Stimulated activated CD8-positive, alpha-beta memory T cell treated with anti-CD3 and anti-CD28 coated beads, Interleukin-7, amount 100 ng/mL, for 48 hours (primary cell): ENCODE results near the gene VWC2L.

Experiments
- DNase-seq, 2 donors: peaks; one replicate each; pipeline ENCODE4 v3.0.0-alpha.2; 2020; ENCODE audit warnings: low read depth in 1 of 2; ENCODE audit errors: extremely low read depth in 1 of 2

VWC2L gene

DNA sequence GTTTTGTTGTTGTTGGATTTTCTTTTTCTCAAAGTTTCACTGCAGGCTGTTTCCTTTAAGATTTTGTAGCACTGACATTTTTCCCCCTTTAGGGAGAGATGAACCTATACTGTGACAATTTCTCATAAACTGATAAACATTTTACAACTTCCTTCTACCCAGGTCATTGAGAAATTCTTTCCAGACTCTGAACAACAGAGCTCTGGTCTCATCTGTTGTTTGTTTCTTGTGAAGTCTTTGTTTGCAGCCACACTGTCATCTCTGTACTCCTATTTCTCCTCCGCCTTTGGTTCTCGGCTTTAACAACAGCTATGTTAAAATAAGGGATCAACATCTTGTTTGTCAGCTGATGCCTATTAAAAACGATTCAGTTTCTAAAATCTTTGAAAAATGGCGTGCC is 167.6 kb downstream of the VWC2L start:
- DNase-seq: no peak

DNA sequence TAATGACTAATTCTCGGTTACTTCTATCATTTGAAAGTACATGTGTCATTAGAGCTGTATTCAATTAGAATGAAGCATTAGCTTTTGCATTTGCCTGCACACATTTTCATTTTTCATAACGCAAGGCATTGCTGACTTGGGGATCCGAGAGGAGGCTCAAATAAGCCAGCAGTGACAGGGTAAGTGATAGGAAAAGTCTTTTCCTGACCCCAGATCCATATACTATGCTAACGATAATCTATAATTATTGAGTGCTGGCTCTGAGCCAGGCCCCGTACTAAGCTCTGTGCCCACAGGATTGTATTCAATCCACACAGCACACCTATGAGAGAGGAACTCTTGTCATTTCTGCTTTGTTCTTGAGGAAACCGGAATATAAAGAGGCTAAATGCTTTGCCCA is 168.2 kb downstream of the VWC2L start:
- DNase-seq: no peak

DNA sequence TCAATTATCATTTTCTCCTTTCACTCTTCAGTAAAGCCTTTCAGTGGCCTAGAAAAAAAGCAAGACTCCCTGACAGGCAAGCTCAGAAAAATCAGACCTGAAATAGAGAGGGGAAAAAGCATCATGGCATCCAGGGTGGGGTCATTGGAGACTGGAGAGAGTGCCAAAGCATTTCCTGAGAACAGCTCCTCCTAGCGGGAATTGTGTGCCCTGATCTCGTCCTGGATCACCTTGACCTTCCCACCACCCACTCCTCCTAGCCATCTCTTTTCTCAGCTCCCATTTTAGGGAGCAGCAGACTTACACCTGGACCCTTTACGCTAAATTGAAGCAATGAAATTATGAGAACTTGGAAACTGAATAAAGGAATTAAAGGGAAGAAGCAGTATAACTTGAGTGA is 176.6 kb downstream of the VWC2L start:
- no peak for DNase-seq

DNA sequence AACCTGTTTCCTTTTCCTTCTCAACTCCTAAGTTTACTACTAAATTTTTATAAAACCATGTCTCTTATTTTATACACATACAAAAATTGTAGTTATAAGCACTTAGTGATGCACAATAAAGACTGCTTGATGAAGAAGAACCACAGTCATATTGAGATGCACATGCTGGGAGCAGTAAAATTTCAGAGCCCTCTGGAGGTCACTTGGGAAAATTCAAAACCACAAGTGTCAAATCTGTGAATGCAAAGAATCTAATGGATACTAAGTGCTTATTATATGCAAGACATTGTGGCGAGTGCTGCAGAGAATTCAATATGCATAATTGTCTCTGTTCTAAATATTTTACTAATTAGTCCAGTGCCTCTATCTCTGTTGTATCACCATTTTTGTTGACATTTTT is 180.5 kb downstream of the VWC2L start:
- no peak for DNase-seq

DNA sequence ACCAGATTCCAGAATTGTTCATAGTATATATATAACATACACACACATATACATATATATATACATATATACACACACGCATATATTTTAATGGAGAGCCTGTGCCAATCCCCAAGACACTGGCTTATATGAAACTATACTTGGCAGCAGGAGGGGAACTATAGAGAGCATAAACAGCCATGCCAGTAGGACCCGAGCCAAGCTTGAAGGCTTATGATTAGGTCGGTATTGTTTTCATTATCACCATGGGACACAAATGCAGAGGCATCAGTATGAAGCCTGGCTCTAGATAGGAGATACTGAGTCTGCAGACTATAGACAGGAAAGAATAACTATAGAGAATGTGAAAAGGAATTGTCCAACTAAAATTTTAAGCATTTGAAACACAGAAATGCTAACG is 181.2 kb downstream of the VWC2L start:
- no peak for DNase-seq

DNA sequence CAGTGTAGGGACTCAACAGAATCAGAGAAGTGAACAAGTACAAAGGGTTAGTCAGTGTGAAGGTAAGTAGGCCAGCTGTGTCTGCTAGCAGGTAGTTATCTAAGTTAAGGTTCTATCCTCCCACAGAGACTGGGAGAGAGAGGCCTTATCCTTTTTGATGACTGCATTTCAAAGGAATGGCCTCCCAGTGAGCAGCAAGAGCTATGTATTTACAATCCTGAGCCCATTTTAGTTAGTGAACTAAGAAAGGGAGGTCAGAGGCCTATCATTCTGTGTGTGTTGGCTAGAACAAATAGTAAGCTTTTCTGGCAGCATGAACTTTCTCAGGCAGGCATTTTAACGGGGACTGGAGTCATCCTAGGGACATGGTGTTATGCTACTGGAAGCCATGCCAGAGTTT is 182.9 kb downstream of the VWC2L start:
- no peak for DNase-seq

DNA sequence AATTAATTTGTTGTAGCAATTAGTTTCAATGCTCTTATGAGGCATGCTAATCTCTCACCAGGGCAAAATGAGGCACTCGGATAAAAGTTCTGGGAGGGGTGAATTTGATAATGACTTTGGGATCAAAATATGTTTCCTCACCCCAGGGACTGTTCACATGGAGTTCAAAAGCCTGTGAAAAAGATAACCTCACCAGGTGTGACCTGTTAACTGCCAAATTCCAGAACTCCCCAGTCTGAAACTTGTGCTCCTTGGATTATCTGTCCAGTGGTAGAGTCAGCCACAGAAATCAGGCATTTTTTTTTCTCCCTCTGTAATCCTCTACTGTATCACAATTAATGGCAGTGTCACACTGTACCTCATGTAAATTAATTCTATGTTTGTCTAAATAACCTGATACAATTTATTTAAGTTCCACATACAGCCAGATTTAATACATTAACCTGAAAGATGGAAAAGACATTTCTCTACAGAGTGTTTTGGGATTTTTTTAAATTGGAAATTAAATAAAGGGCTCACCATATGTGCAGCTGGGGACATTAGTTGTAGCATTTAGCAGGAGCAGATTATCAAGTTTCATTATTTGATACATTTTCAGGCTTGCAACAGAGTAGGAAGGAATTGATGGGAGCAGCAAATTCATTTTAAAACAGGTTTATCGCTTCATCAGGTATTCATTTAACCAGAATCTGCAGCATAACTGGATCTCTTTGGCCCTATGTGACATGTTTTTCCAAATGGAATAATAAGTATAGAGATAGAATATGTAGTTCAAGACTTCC is 191.2 kb downstream of the VWC2L start:
- no peak for DNase-seq

DNA sequence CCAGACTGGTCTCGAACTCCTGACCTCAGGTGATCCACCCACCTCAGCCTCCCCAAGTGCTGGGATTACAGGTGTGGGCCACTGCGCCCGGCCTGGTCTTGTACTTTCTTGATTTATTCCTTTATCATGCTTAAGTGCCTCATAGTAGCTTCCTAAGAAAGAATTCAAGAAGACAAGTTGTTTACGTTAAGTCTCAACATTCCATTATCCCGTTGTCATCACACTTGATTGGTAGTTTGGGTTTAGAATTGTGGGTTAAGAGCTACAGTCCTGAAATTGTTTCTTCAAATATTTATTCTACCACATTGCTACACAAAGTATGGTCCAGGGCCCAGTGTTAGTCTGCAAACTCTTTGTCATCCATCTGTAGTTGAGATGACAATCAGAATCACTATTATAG is 194.0 kb downstream of the VWC2L start:
- DNase-seq: no peak

DNA sequence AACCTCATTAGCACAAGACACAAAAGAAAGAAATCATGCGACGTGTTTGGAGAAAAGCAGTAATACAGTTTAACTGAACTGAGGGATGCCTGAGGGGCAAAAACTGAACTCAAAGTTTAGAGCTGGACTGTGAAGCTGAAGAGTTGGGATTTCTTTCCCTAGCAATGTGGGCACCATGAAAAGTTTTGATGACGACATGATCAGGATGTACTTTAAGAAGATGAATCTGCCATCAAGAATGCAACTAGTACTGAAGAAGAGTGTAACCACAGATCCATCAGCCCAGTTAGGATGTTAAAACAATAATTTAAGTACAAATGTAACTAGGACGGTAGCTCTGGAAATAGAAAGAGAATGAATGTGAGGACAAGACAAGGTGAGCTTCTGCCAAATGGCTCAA is 196.2 kb downstream of the VWC2L start:
- no peak for DNase-seq

DNA sequence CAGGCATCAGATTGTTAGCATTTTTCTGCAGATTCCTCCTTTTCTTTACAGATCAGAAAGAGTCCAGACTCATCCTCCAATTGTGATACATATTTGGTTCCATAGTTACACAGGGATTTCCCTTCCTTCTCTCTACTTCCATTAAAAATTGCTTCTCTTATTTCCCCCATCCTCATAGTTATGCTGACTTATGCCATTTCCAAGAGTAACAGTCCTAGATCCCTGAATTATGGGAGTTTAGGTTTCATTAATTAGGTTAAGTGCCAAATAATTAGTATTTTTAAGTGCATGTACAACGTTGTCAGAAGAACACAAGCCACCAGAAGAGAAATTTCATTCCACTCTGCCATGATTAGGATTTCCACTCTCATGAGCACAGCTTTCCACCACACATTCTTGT is 200.2 kb downstream of the VWC2L start:
- no peak for DNase-seq

DNA sequence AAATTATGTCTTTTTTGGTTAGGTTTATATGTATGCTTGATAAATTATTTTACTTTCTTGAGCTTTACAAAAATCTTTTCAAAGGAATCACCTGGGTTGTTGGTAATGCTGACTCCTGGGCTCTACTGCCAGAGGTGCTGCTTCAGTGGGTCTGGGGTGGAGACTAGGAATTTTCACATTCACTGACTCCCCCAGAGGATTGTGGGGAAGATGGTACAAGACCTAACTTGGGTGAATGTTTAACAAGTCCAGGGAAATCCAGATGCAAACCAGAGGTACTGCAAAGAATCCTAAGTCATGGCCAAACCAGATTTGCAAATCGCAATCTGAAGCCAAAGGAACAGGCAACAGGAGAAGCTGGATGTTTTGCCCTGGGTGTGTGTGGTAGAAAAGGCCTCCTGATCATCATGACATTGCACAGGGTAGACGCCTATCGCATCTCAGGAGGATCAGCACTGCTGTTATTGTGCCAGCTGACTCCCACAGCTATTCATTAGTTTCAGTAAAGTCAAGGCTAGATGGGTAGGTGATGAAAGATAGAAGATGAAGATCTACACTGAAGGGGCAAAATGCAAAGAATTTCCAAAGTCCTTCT is 213.4 kb downstream of the VWC2L start:
- no peak for DNase-seq

DNA sequence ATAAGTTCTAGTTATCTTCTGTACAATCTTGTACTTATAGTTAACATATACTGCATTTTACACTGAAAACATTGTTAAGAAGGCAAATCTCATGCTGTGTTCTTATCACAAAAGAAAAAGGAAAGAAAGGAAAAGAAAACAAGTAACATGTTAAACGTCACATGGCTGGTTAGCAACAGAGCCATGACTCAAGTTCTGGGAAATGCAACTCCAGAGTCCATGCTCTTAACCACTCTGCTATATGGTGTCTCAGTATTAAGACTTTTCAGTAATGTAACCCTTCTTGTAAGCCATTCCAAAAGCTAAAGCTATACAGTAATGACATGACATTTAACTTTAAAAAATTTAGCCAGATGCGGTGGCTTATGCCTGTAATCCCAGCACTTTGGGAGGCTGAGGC is 217.2 kb downstream of the VWC2L start:
- DNase-seq: no peak
